Hepatocyte (in vitro differentiated cells): ENCODE measurements around the gene DEFB113.

Source experiments
- CTCF ChIP-seq: fragments of 200-600 bp; sonication (generic); IDR thresholded peaks from 2 replicates; pipeline ENCODE4 v1.5.1; 2016; ENCODE audit warnings: antibody characterized with exemption, mild to moderate bottlenecking; ENCODE audit not compliant: poor library complexity
- EZH2 ChIP-seq: fragments of 200-600 bp; sonication (generic); IDR thresholded peaks from 2 replicates; pipeline ENCODE4 v1.6.1; 2016; ENCODE audit warnings: antibody characterized with exemption, mild to moderate bottlenecking, borderline replicate concordance

GRCh38 chr6:49982046-49982445 is 12.6 kb upstream of the DEFB113 start:
- TF ChIP-seq CTCF (no peak), EZH2 (no peak)
